ENCODE results near the gene STKLD1. TPM values are rescaled to one million over a fixed set of nuclear protein-coding genes. Genes with fewer than 3 reads are reported as not detected.

The STKLD1 gene
- total RNA-seq, 4 donors from 2014 or later = 0.22 to 1.0 (median 0.69) TPM

DNA sequence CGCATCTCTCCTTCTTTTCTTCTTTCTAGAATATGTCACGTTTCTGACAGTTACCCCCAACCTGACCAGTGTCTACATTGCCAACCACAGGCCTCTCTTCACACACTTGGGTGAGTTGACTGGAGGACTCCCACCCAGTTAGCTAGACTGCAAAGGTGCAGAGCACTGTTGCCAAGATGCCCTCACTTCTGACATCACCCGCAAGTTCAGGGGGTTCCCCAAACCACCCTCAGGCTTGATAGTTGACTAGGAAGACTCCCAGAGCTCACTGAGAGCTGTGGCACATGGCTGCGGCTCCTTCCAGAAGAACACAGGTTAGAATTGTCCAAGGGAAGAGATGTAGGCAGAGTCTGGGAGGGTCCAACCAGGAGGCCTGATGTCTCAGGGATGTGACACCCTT is 63.2 kb downstream of the STKLD1 start:
- H3K9me3 ChIP-seq = no peaks in the 10 kb centered on the region
- no peak overlapping the region for H3K4me3 ChIP-seq
- no peaks in the 10 kb centered on the region for H3K4me1 ChIP-seq
- no peaks in the 10 kb centered on the region for H3K27me3 ChIP-seq
- H3K27ac ChIP-seq = no peak overlapping the region
- H3K36me3 ChIP-seq = peaks cover 0 to 24% (median 0%) of the 10 kb centered on the region in 3 donors
- DNase-seq (ENCODE audit: low spot score in 2 of 2) = no peak
- no peak for TF ChIP-seq POLR2A (IDR thresholded peaks at IDR 0.05)
- TF ChIP-seq EP300 (IDR thresholded peaks at IDR 0.05) = no peak
- TF ChIP-seq, protein P1, sequence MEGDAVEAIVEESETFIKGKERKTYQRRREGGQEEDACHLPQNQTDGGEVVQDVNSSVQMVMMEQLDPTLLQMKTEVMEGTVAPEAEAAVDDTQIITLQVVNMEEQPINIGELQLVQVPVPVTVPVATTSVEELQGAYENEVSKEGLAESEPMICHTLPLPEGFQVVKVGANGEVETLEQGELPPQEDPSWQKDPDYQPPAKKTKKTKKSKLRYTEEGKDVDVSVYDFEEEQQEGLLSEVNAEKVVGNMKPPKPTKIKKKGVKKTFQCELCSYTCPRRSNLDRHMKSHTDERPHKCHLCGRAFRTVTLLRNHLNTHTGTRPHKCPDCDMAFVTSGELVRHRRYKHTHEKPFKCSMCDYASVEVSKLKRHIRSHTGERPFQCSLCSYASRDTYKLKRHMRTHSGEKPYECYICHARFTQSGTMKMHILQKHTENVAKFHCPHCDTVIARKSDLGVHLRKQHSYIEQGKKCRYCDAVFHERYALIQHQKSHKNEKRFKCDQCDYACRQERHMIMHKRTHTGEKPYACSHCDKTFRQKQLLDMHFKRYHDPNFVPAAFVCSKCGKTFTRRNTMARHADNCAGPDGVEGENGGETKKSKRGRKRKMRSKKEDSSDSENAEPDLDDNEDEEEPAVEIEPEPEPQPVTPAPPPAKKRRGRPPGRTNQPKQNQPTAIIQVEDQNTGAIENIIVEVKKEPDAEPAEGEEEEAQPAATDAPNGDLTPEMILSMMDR (IDR thresholded peaks at IDR 0.05) = no peak
- 73 to 75% methylated on average over 4 of the region's 4 CpGs for WGBS, 2 donors

DNA sequence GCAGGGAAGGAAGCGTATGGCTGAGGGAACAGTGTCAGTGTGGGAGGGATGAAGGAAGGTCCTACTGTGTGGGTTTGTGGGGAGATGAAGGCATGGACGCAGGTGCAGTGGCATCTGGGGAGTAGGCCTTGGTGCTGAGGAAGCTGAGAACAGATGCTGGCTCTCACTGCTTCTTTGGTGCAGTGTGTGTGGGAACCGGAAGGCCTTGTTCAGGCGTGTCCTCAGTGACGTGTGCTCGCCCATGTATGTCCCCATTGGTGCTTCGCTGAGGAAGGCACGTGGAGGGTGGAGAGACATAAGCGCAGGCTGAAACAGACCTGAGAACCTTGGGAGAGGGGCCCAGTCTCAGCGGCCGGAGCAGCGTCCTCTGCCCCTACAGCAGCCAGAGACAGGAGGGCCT is 64.7 kb downstream of the STKLD1 start:
- no peaks in the 10 kb centered on the region for H3K27me3 ChIP-seq
- no peaks in the 10 kb centered on the region for H3K9me3 ChIP-seq
- DNase-seq (ENCODE audit: low spot score in 2 of 2) = no peak
- H3K36me3 ChIP-seq = peaks cover 0 to 27% (median 0%) of the 10 kb centered on the region in 3 donors
- WGBS, 2 donors = 85 to 91% methylated on average over 12 of the region's 12 CpGs
- H3K4me1 ChIP-seq = no peaks in the 10 kb centered on the region
- no peak overlapping the region for H3K4me3 ChIP-seq
- TF ChIP-seq POLR2A (IDR thresholded peaks at IDR 0.05) (no peak), EP300 (IDR thresholded peaks at IDR 0.05) (no peak)
- TF ChIP-seq, protein P1 (IDR thresholded peaks at IDR 0.05) = no peak
- H3K27ac ChIP-seq = no peak overlapping the region

DNA sequence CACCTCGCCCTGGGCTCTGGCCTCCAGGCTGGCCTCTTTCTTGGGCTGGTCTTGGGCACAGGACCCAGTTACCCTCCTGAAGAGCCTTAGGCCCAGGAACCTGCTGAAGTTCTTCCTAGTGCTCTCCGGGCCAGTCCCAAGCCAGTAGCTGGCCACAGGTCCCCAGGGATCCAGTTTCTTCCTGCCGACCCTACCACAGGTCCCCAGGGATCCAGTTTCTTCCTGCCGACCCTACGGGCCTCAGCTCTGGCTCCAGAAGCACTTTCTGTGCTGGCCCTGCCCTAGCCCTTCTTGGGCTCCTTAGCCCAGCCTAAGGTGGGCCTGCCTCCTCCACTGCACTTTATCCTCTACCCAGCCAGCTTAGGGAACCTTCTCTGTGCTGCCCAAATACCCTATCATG is 65.4 kb downstream of the STKLD1 start:
- H3K27ac ChIP-seq = no peak overlapping the region
- H3K27me3 ChIP-seq = no peaks in the 10 kb centered on the region
- H3K36me3 ChIP-seq = peaks cover 0 to 27% (median 0%) of the 10 kb centered on the region in 3 donors
- H3K4me3 ChIP-seq = no peak overlapping the region
- no peaks in the 10 kb centered on the region for H3K4me1 ChIP-seq
- DNase-seq (ENCODE audit: low spot score in 2 of 2) = no peak
- TF ChIP-seq, protein P1 (IDR thresholded peaks at IDR 0.05) = no peak
- TF ChIP-seq POLR2A (IDR thresholded peaks at IDR 0.05) (no peak), EP300 (IDR thresholded peaks at IDR 0.05) (no peak)
- no peaks in the 10 kb centered on the region for H3K9me3 ChIP-seq
- 49 to 60% methylated on average over 3 to 4 of the region's 5 CpGs for WGBS, 2 donors

DNA sequence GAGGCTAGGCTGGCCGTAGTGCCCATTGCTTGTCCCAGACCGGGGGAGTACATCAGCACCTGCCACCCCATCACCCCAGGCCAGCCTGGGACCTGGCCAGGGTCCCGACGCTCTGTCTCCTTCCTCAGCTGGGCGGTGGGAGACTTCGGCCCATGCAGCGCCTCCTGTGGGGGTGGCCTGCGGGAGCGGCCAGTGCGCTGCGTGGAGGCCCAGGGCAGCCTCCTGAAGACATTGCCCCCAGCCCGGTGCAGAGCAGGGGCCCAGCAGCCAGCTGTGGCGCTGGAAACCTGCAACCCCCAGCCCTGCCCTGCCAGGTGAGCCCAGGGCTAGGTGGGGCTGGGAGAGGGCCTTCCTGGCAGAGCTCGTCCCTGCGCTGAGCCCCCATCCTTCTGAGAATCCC is 67.1 kb downstream of the STKLD1 start:
- TF ChIP-seq, protein P1 (IDR thresholded peaks at IDR 0.05) = no peak
- TF ChIP-seq EP300 (IDR thresholded peaks at IDR 0.05) (no peak), POLR2A (IDR thresholded peaks at IDR 0.05) (no peak)
- Histone ChIP-seq H3K4me3 (no peak overlapping the region), H3K27ac (no peak overlapping the region), H3K36me3 (peaks cover 0 to 27% (median 0%) of the 10 kb centered on the region in 3 donors), H3K27me3 (no peaks in the 10 kb centered on the region), H3K9me3 (no peaks in the 10 kb centered on the region), H3K4me1 (no peaks in the 10 kb centered on the region)
- no peak for DNase-seq (ENCODE audit: low spot score in 2 of 2)
- WGBS, 2 donors = 98 to 100% methylated on average over 1 to 7 of the region's 15 CpGs

DNA sequence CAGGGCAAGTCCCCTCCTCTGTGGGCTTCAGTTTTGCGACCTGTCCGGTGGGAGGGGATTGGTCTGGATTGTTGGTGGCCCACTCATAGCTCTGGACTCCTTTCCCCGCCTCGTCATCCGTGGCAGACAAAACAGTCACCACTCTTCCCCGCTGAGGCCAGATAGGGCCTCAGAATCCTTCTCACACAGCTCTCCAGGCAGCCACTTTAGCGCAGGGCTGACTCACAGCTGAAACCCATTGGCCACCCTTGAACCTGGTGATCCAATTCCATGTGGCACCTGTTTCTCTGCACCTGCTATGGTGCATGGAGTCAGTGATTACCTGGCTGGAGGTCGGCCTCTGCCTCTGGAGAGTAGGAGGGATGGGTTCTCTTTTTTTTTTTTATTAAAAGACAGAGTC is 67.8 kb downstream of the STKLD1 start:
- WGBS, 2 donors = 76 to 93% methylated on average over 8 of the region's 8 CpGs
- Histone ChIP-seq H3K4me1 (no peaks in the 10 kb centered on the region), H3K27ac (no peak overlapping the region), H3K36me3 (peaks cover 0 to 27% (median 0%) of the 10 kb centered on the region in 3 donors), H3K27me3 (no peaks in the 10 kb centered on the region), H3K9me3 (no peaks in the 10 kb centered on the region), H3K4me3 (no peak overlapping the region)
- TF ChIP-seq, protein P1 (IDR thresholded peaks at IDR 0.05) = no peak
- TF ChIP-seq EP300 (IDR thresholded peaks at IDR 0.05) = no peak
- TF ChIP-seq POLR2A (IDR thresholded peaks at IDR 0.05) = no peak
- no peak for DNase-seq (ENCODE audit: low spot score in 2 of 2)

Measured in tibial nerve (tissue), 4 donors.